ENCODE data around the gene ZNF324B.
"Not testable (repeated sequence)": the region's sequence is repeated elsewhere in the genome, so short reads cannot be mapped to it uniquely, and the experiment has no call there.

ZNF324B gene

DNA sequence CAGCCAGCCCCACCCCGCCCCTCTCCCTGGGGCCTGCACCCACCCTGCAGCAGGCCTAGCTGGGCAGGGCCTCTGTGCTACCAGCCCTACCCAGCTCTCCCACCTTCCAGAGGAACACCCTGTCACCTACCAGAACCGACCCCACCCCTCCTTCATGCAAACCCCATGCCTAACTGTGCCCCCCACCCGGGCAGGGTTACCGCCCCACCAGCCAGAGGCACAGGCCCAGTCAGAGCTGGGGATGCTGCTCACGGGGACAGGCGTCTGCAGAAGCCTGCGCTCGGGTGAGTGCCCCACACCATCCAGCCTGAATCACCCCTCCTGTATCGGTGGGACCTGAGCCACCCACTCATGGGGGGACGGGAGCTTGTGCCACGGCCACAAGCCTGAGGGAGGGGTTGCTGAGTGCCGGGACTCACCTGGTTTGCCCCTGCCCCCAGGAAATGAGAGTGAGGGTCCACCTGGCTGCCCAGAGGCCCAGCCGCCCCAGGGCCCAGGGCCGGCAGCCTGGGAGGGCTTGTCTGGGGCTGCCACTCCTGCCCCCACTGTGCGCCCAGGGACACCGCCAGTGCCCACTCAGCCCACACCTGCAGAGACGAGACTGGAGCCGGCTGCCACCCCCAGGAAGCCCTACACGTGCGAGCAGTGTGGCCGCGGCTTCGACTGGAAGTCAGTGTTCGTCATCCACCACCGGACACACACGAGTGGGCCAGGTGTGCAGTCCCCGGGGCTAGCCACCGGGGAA lies 28.5 kb downstream of the ZNF324B start:
- no peak for DNase-seq (ENCODE audit: low read depth in 1 of 2, low spot score in 1 of 2)

DNA sequence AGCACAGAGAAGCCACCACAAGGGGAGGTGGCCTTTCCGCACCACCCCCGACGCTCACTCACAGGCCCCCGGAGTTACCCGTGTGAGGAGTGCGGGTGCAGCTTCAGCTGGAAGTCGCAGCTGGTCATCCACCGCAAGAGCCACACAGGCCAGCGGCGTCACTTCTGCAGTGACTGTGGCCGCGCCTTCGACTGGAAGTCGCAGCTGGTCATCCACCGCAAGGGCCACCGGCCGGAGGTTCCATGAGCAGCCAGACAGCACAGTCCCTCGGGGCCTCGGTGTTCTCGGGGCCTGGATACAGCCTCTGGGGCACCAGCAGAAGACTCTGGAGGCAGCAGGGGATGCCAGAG lies 29.0 kb downstream of the ZNF324B start:
- no peak for DNase-seq (ENCODE audit: low read depth in 1 of 2, low spot score in 1 of 2)

GRCh38 chr19:58480831-58481230 lies 29.4 kb downstream of the ZNF324B start:
- no peak for DNase-seq (ENCODE audit: low read depth in 1 of 2, low spot score in 1 of 2)

GRCh38 chr19:58482372-58482771 lies 30.9 kb downstream of the ZNF324B start:
- DNase-seq (ENCODE audit: low read depth in 1 of 2, low spot score in 1 of 2) = no peak

DNA sequence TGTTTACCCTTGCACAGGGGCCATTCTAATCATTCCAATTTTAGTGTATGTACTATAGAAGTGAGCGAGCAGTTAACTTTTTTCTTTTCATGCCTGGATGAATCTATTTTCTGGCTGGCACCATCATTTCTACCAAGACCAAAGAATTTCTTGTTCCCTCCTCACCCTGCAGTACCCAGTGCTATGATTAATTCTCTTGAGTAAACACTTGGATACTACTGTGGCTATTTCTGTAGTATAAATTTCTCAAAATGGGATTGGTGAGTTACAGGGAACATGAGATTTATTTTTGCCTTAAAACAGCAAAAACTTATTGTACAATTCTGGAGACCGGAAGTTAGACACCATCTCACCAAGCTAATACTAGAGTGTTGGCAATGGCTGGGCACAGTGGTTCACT lies 32.4 kb downstream of the ZNF324B start:
- DNase-seq (ENCODE audit: low read depth in 1 of 2, low spot score in 1 of 2) = no peak

GRCh38 chr19:58484349-58484748 lies 32.9 kb downstream of the ZNF324B start:
- DNase-seq (ENCODE audit: low read depth in 1 of 2, low spot score in 1 of 2) = not testable (repeated sequence)

- no peak for DNase-seq (ENCODE audit: low read depth in 1 of 2, low spot score in 1 of 2)
Observed at GRCh38 chr19:58491393-58491792, 40.0 kb downstream of the ZNF324B start.

DNA sequence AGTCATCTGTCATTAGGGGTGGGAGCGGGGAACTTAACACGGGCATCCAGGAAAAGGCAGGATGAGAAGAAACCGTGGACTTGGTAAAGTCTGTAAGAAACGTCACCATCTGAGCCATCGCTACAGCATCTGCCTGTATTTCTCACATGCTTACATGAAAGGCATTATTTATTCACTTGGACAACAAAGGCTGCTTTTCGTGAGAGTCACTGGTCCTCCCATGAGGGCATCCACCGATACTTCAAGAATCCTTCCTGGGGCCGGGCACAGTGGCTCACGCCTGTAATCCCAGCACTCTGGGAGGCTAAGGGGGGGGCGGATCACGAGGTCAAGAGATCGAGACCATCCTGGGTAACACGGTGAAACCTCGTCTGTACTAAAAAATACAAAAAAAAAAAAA lies 40.8 kb downstream of the ZNF324B start:
- no peak for DNase-seq (ENCODE audit: low read depth in 1 of 2, low spot score in 1 of 2)

GRCh38 chr19:58497634-58498170 lies 46.3 kb downstream of the ZNF324B start:
- no peak for DNase-seq (ENCODE audit: low read depth in 1 of 2, low spot score in 1 of 2)

DNA sequence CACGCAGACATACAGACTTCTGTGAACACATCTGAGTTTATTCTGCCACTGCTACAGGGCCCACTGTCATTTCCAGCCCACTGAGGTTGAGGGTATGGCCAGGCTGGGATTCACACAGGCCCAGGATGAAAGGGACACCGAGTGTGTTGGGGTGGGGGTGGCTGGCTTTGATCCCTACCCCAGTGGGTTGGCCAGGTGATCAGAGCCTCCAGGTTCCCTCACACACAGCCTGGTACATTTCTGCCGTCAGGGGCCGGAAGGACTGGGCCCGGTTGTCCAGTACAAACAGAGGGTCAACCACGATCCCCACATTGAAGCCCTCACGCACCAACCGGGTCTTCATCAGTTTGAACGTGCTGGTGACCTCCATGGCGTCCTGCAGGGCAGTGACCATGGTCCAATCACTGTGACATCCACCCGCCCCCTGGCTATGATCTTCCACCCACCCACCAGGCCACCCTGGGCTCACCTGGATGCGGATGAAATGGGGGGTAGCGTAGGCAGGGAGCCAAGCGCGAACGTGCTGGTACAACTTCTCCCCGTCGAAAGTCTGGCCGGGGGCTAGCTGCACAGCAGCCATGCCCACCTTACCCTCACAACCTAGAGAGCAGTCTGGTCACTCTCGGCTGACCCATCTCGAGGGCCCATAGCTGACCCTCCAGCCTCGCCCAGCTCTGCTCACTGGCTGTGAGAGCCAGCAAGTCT lies 47.0 kb downstream of the ZNF324B start:
- no peak for DNase-seq (ENCODE audit: low read depth in 1 of 2, low spot score in 1 of 2)

GRCh38 chr19:58499021-58499927 lies 47.9 kb downstream of the ZNF324B start:
- DNase-seq (ENCODE audit: low read depth in 1 of 2, low spot score in 1 of 2) = peak; percentile 84 to 96

DNA sequence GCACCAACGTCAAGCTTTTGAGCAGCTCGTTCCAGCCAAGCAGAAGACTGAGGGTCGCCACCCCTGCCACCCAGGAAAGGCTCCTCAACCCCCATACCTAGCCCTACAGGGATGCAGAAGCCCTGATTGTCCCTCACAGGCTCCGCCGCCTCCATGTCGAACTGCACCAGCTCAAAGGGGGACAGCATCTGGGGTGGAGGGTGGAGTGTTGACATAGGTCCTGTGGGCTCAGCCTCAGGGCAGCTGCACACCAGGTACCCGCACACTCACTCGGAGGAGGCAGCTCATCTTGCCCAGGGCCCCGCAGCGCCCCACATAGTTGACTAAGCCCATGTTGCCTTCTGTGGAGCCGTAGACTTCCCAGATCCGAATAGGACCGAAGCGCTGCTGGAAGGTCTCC lies 48.8 kb downstream of the ZNF324B start:
- no peak for DNase-seq (ENCODE audit: low read depth in 1 of 2, low spot score in 1 of 2)

Data from stimulated activated CD4-positive, alpha-beta T cell treated with anti-CD3 and anti-CD28 coated beads, Interleukin-15, amount 100 ng/mL, for 1 hour (primary cell).